ENCODE results near the gene ANO5. TPM values are rescaled to one million over a fixed set of nuclear protein-coding genes. Genes with fewer than 3 reads are reported as not detected.

The ANO5 gene
- total and polyA plus RNA-seq, 2 of the 8 experiments (the other 6 are each of a cell fraction or from before 2014, with no cell fraction given), result 2.6 to 5.0 TPM

- CTCF ChIA-PET (ENCODE audit: partially characterized antibody), result no interaction called here
- POLR2A ChIA-PET (ENCODE audit: partially characterized antibody), result no interaction called here
Observed at GRCh38 chr11:22216940-22217339, 24.1 kb downstream of the ANO5 start.

More at GRCh38 chr11:22216940-22217339, 24.1 kb downstream of the ANO5 start:
- no peak overlapping the region for H2BK120ac ChIP-seq (replicated peaks; ENCODE audit: low read depth, low read length)
- DNase-seq (ENCODE audit: low read depth in 1 of 2, low spot score in 2 of 2) (no peak), FAIRE-seq (no peak)
- no peaks in the 10 kb centered on the region for H3K9me3 ChIP-seq (ENCODE audit: insufficient read depth in 2 of 2, low read depth in 1 of 2, low read length in 1 of 2)
- no peak overlapping the region for H3K4me3 ChIP-seq (ENCODE audit: extremely low read depth in 1 of 4, insufficient read depth in 2 of 4, low read depth in 3 of 4, low read length in 4 of 4)
- H3K56ac ChIP-seq (replicated peaks; ENCODE audit: insufficient read length, low read depth, low read length), result no peak overlapping the region
- no peaks in the 10 kb centered on the region for H4K20me1 ChIP-seq (replicated peaks in 1 of 2; ENCODE audit: control insufficient read depth in 1 of 2, insufficient read depth in 2 of 2, low read length in 2 of 2)
- no peak overlapping the region for H2BK5ac ChIP-seq (ENCODE audit: low read depth, low read length)
- no peaks in the 10 kb centered on the region for H3K79me1 ChIP-seq (ENCODE audit: low read depth, low read length)
- H3K36me3 ChIP-seq (ENCODE audit: control insufficient read depth in 2 of 4, insufficient read depth in 4 of 4, low read length in 3 of 4), result no peaks in the 10 kb centered on the region
- H4K5ac ChIP-seq (ENCODE audit: insufficient read length, low read depth, low read length), result no peak overlapping the region
- H2BK15ac ChIP-seq (ENCODE audit: low read length), result no peak overlapping the region
- no peak overlapping the region for H3K18ac ChIP-seq (ENCODE audit: extremely low read depth, low read length)
- TF ChIP-seq SUZ12 (IDR thresholded peaks at IDR 0.05; ENCODE audit: low read length), result no peak
- no peak for TF ChIP-seq POLR2A (IDR thresholded peaks at IDR 0.05; ENCODE audit: control extremely low read depth in 1 of 2, low read depth in 2 of 2, low read length in 2 of 2)
- TF ChIP-seq TCF12 (IDR thresholded peaks at IDR 0.05; ENCODE audit: low read depth, low read length), result no peak
- TF ChIP-seq POLR2AphosphoS5 (IDR thresholded peaks at IDR 0.05; ENCODE audit: low read depth, low read length), result no peak
- no peak for TF ChIP-seq CEBPB (IDR thresholded peaks at IDR 0.05; ENCODE audit: low read depth, low read length)
- TF ChIP-seq SIX5 (IDR thresholded peaks at IDR 0.05; ENCODE audit: low read depth, low read length), result no peak
- TF ChIP-seq CTCF (IDR thresholded peaks at IDR 0.05; ENCODE audit: control extremely low read depth in 1 of 3, insufficient read depth in 1 of 3, low read depth in 1 of 3, low read length in 3 of 3), result no peak
- TF ChIP-seq SP2 (IDR thresholded peaks at IDR 0.05; ENCODE audit: low read length), result no peak
- no peak for TF ChIP-seq JUND (IDR thresholded peaks at IDR 0.05; ENCODE audit: low read length)
- no peak for TF ChIP-seq CHD2 (IDR thresholded peaks at IDR 0.05; ENCODE audit: low read length)
- TF ChIP-seq GTF2F1 (IDR thresholded peaks at IDR 0.05; ENCODE audit: borderline replicate concordance, low read depth, low read length), result no peak
- no peak for TF ChIP-seq RAD21 (IDR thresholded peaks at IDR 0.05 in 1 of 2, conservative IDR thresholded peaks at IDR 0.05 in 1 of 2; ENCODE audit: low read depth in 2 of 2, low read length in 2 of 2)
- TF ChIP-seq ASH2L (IDR thresholded peaks at IDR 0.05; ENCODE audit: low read length), result no peak
- no peak overlapping the region for H3K4ac ChIP-seq (replicated peaks; ENCODE audit: insufficient read length, low read depth, low read length)
- no peaks in the 10 kb centered on the region for H3K79me2 ChIP-seq (ENCODE audit: control insufficient read depth in 1 of 2, insufficient read depth in 2 of 2, low read length in 2 of 2)
- no peak overlapping the region for H4K8ac ChIP-seq (ENCODE audit: extremely low read depth, insufficient read depth, low read length)
- no peak overlapping the region for H2BK12ac ChIP-seq (ENCODE audit: low read depth, low read length)
- H3K9ac ChIP-seq (replicated peaks in 1 of 4; ENCODE audit: extremely low read depth in 1 of 4, low read depth in 3 of 4, low read length in 3 of 4), result no peak overlapping the region
- H3K23ac ChIP-seq (ENCODE audit: insufficient read length), result no peak overlapping the region
- H2BK20ac ChIP-seq (ENCODE audit: low read length), result no peak overlapping the region
- no peaks in the 10 kb centered on the region for H3K27me3 ChIP-seq (replicated peaks in 1 of 4; ENCODE audit: control insufficient read depth in 3 of 4, extremely low read depth in 1 of 4, insufficient read depth in 3 of 4, low read length in 3 of 4)
- no peaks in the 10 kb centered on the region for H3K23me2 ChIP-seq (ENCODE audit: low read depth, low read length)
- no peak overlapping the region for H4K91ac ChIP-seq (replicated peaks; ENCODE audit: insufficient read length, low read length)
- H2AFZ ChIP-seq (ENCODE audit: low read length), result no peak overlapping the region
- no peak overlapping the region for H3K4me2 ChIP-seq (ENCODE audit: insufficient read depth in 1 of 2, low read depth in 2 of 2, low read length in 2 of 2)
- H3K4me1 ChIP-seq (replicated peaks in 1 of 4; ENCODE audit: control insufficient read depth in 3 of 4, insufficient read depth in 4 of 4, low read length in 3 of 4), result no peaks in the 10 kb centered on the region
- H3K14ac ChIP-seq (ENCODE audit: insufficient read length), result no peak overlapping the region
- H2AK5ac ChIP-seq (ENCODE audit: low read depth, low read length), result no peak overlapping the region
- no peak overlapping the region for H3K27ac ChIP-seq (ENCODE audit: low read depth, low read length)

All from H1 (cell line).